A549 (cell line): Measurements from ENCODE around the gene ZRANB1. TPM values are rescaled to one million over a fixed set of nuclear protein-coding genes. Genes with fewer than 3 reads are reported as not detected.

Experiments used
- ATAC-seq, 2 experiments: fragments of 200-7000 bp in 1 of 2; fragments of >200 bp in 1 of 2; cut with Nextera tagmentation in 1 of 2; cut with Tn5 transposase in 1 of 2; 3 replicates each; pipeline versions ENCODE4 v1.8.0 to v1.9.1; 2018 to 2020; ENCODE audit warnings: mild to moderate bottlenecking in 1 of 2, moderate library complexity in 1 of 2
- CTCF ChIA-PET: fragments of 300-600 bp; sonication (Branson Sonifier 250); formaldehyde crosslinking; extraction: SDS; loops from one replicate; lab custom pipeline; 2021; ENCODE audit warnings: antibody characterized with exemption, inconsistent platforms; lab: Yijun Ruan, JAX
- POLR2A ChIA-PET: fragments of 350-600 bp; formaldehyde crosslinking; extraction: SDS; loops from one replicate; lab custom pipeline; 2021; ENCODE audit warnings: antibody characterized with exemption, inconsistent platforms; lab: Yijun Ruan, JAX
- DNase-seq, 2 experiments: peaks; one replicate each; pipeline versions ENCODE4 v3.0.0 to v3.0.0-alpha.2; 2011 to 2016; ENCODE audit warnings: low read depth in 1 of 2, low spot score in 1 of 2
- FAIRE-seq: peaks from 2 replicates; lab custom pipeline; 2011; peaks lifted over from hg19 to GRCh38; lab: Jason Lieb, UNC
- H3K27ac ChIP-seq, 2 experiments: fragments of >200 bp; sonication (Bioruptor Twin); formaldehyde crosslinking; 3 replicates each; pipeline ENCODE4 v1.5.1; 2016 to 2017
- H3K4me1 ChIP-seq: fragments of >200 bp; sonication (Bioruptor Twin); formaldehyde crosslinking; 3 replicates; pipeline ENCODE4 v1.6.1; 2016
- H3K4me2 ChIP-seq: fragments of >200 bp; sonication (Bioruptor Twin); formaldehyde crosslinking; 3 replicates; pipeline ENCODE4 v1.6.1; 2016
- H3K4me3 ChIP-seq: fragments of >200 bp; sonication (Bioruptor Twin); formaldehyde crosslinking; 3 replicates; pipeline ENCODE4 v1.5.1; 2016
- H3K9me3 ChIP-seq: fragments of >200 bp; sonication (Bioruptor Twin); formaldehyde crosslinking; 3 replicates; pipeline ENCODE4 v1.6.1; 2016
- BHLHE40 ChIP-seq: IDR thresholded peaks from 2 replicates; pipeline ENCODE4 v1.6.1; 2012; ENCODE audit warnings: low read depth, low read length, inconsistent platforms
- CBX2 ChIP-seq: fragments of 200-600 bp; sonication (generic); IDR thresholded peaks from 2 replicates; pipeline ENCODE4 v1.6.1; 2016; ENCODE audit warnings: low read depth, mild to moderate bottlenecking, borderline replicate concordance
- EHF ChIP-seq: fragments of 250-450 bp; sonication (Bioruptor Pico); IDR thresholded peaks from 2 replicates; pipeline ENCODE4 v1.5.0; 2020; ENCODE audit warnings: mild to moderate bottlenecking
- EHMT2 ChIP-seq: fragments of 200-600 bp; sonication (generic); IDR thresholded peaks from 2 replicates; pipeline ENCODE4 v1.6.1; 2016; ENCODE audit warnings: antibody characterized with exemption, low read depth, mild to moderate bottlenecking, moderate library complexity
- ELK1 ChIP-seq: fragments of 150-350 bp; IDR thresholded peaks from 2 replicates; pipeline ENCODE4 v1.6.1; 2014; ENCODE audit warnings: low read depth, mild to moderate bottlenecking, low read length
- EP300 ChIP-seq, 2 experiments: fragments of >200 bp; sonication (Bioruptor Twin); formaldehyde crosslinking; IDR thresholded peaks; 2 replicates in 1 of 2; 3 replicates in 1 of 2; pipeline ENCODE4 v1.6.1; 2016 to 2017
- FOSL2 ChIP-seq, 2 experiments: fragments of 450-650 bp in 1 of 2; fragments of >200 bp in 1 of 2; sonication (Bioruptor Twin) in 1 of 2; formaldehyde crosslinking; IDR thresholded peaks; 2 replicates each; pipeline versions ENCODE4 v1.5.0 to v1.6.1; 2016 to 2020; ENCODE audit warnings: mild to moderate bottlenecking in 1 of 2, moderate library complexity in 1 of 2
- HOXA7 ChIP-seq: fragments of 250-450 bp; sonication (Bioruptor Pico); IDR thresholded peaks from 2 replicates; pipeline ENCODE4 v1.5.0; 2020; ENCODE audit warnings: mild to moderate bottlenecking, moderate library complexity
- HOXB5 ChIP-seq: fragments of 250-450 bp; sonication (Bioruptor Pico); IDR thresholded peaks from 2 replicates; pipeline ENCODE4 v1.5.0; 2020; ENCODE audit warnings: mild to moderate bottlenecking, moderate library complexity
- KDM1A ChIP-seq: fragments of 200-600 bp; sonication (generic); IDR thresholded peaks from 2 replicates; pipeline ENCODE4 v1.6.1; 2016; ENCODE audit warnings: low read depth, mild to moderate bottlenecking
- MAZ ChIP-seq: fragments of 150-350 bp; IDR thresholded peaks from 2 replicates; pipeline ENCODE4 v1.6.1; 2014; ENCODE audit warnings: antibody characterized with exemption, low read depth, low read length, borderline replicate concordance
- MYC ChIP-seq: IDR thresholded peaks from 2 replicates; pipeline ENCODE4 v1.6.1; 2012; ENCODE audit warnings: mild to moderate bottlenecking, inconsistent platforms, low read length, improper control_type of control experiment, borderline replicate concordance
- PHF8 ChIP-seq: fragments of 200-600 bp; sonication (generic); IDR thresholded peaks from 2 replicates; pipeline ENCODE4 v1.6.1; 2016; ENCODE audit warnings: low read depth, mild to moderate bottlenecking, antibody characterized with exemption, moderate library complexity, borderline replicate concordance
- POLR2A ChIP-seq: IDR thresholded peaks from 2 replicates; pipeline ENCODE4 v1.6.1; 2012; ENCODE audit warnings: mild to moderate bottlenecking, low read length
- RARB ChIP-seq: fragments of 250-450 bp; sonication (Bioruptor Pico); IDR thresholded peaks from 2 replicates; pipeline ENCODE4 v1.8.0; 2021; ENCODE audit warnings: mild to moderate bottlenecking, moderate library complexity
- RCOR1 ChIP-seq: fragments of 150-350 bp; IDR thresholded peaks from 2 replicates; pipeline ENCODE4 v1.6.1; 2014; ENCODE audit warnings: antibody characterized with exemption, low read length, low read depth
- REST ChIP-seq: fragments of 200-600 bp; sonication (generic); IDR thresholded peaks from 2 replicates; pipeline ENCODE4 v1.6.1; 2016; ENCODE audit warnings: antibody characterized with exemption, mild to moderate bottlenecking, moderate library complexity
- SREBF2 ChIP-seq: fragments of 450-650 bp; IDR thresholded peaks from 2 replicates; pipeline ENCODE4 v1.6.1; 2014; ENCODE audit warnings: mild to moderate bottlenecking, moderate library complexity
- TFCP2L1 ChIP-seq: fragments of 250-450 bp; sonication (Bioruptor Pico); IDR thresholded peaks from 2 replicates; pipeline ENCODE4 v1.5.0; 2021; ENCODE audit warnings: mild to moderate bottlenecking
- ZC3H11A ChIP-seq: fragments of 450-650 bp; IDR thresholded peaks from 2 replicates; pipeline ENCODE4 v1.6.1; 2014; ENCODE audit warnings: antibody characterized with exemption, mild to moderate bottlenecking
- ZFP36 ChIP-seq: fragments of 450-650 bp; IDR thresholded peaks from 2 replicates; pipeline ENCODE4 v1.6.1; 2014; ENCODE audit warnings: borderline replicate concordance; ENCODE audit not compliant: partially characterized antibody
- ZSCAN20 ChIP-seq: fragments of 250-450 bp; sonication (Bioruptor Pico); IDR thresholded peaks from 2 replicates; pipeline ENCODE4 v1.8.0; 2022; ENCODE audit warnings: mild to moderate bottlenecking, moderate library complexity
- WGBS: methylation state at CpG from one replicate; pipeline ENCODE4 v1.1.6; 2017; ENCODE audit errors: missing lambda C conversion rate; 5-methylcytosine and 5-hydroxymethylcytosine counted together
- polyA plus RNA-seq, 4 experiments: library from polyadenylated mRNA; depleted of rRNA in 3 of 4; stranded (reverse); fragments of >200 nt; fragmentation: RNase III in 1 of 4; extraction: RNeasy Plus Mini Kit Qiagen cat#74134 plus additional on column Dnase treatment in 1 of 4; gene quantifications; 2 replicates in 3 of 4; 3 replicates in 1 of 4; pipeline ENCODE4 v1.2.3, GENCODE V29; 2011 to 2017

ZRANB1 gene
- polyA plus RNA-seq, 2 of the 4 experiments (the other 2 are of a cell fraction) = 8.0 to 19.5 TPM

- WGBS = 86% methylated on average over 11 of the region's 11 CpGs
- Histone ChIP-seq H3K4me1 (peaks cover 22% of the 10 kb centered on the region), H3K4me3 (no peak overlapping the region), H3K4me2 (no peak overlapping the region), H3K9me3 (no peaks in the 10 kb centered on the region), H3K27ac (no peak overlapping the region)
- CTCF ChIA-PET = interaction anchor here (1.0 to 1.4 kb wide), 2 partner anchors 12 to 24 kb away, joined by 3 read pairs; no protein-coding TSS in a partner anchor
- ATAC-seq (no peak), FAIRE-seq (no peak), DNase-seq (no peak)
- POLR2A ChIA-PET = no interaction called here
- no peak for TF ChIP-seq BHLHE40
- no peak for TF ChIP-seq RCOR1
- TF ChIP-seq RARB (CRISPR knock-in tag) = no peak
- no peak for TF ChIP-seq SREBF2
- no peak for TF ChIP-seq ZFP36
These were observed 620 bp downstream of the ZRANB1 start for GRCh38 chr10:124942317-124943169.

- peak overlapping the region; percentile 9; the same call in 2 of the 3 replicates for H3K4me2 ChIP-seq
- ATAC-seq = no peak
- 84% methylated on average over 9 of the region's 9 CpGs for WGBS
- peaks cover 22% of the 10 kb centered on the region for H3K4me1 ChIP-seq
- peak in 1 of 2 experiments; percentile 13 for DNase-seq
- POLR2A ChIA-PET = no interaction called here
- no peak overlapping the region for H3K27ac ChIP-seq
- no peak for FAIRE-seq
- TF ChIP-seq FOSL2 (IDR thresholded peaks at IDR 0.05) = no peak
- 0 out of 2 replicates have a peak, but pooled peaks have one; percentile 10 for TF ChIP-seq FOSL2 (CRISPR knock-in tag; IDR thresholded peaks at IDR 0.05)
- TF ChIP-seq ELK1 = no peak
- CTCF ChIA-PET = interaction anchor here (1.0 to 1.4 kb wide), 2 partner anchors 11 to 24 kb away, joined by 3 read pairs; no protein-coding TSS in a partner anchor
- H3K9me3 ChIP-seq = no peaks in the 10 kb centered on the region
- H3K4me3 ChIP-seq = no peak overlapping the region
These were observed 1.6 kb downstream of the ZRANB1 start for GRCh38 chr10:124943301-124944092.

GRCh38 chr10:124944982-124945381, 3.1 kb downstream of the ZRANB1 start:
- FAIRE-seq (no peak), DNase-seq (no peak), ATAC-seq (no peak)
- ChIA-PET POLR2A (interaction anchor here (0.6 kb wide), 1 partner anchor 18 kb away, joined by 10 read pairs; no protein-coding TSS in a partner anchor), CTCF (interaction anchor here (0.6 kb wide), 1 partner anchor 1279 kb away, joined by 3 read pairs; no protein-coding TSS in a partner anchor)
- H3K4me2 ChIP-seq = 0 out of 3 replicates have a peak overlapping the region, but pooled peaks have one; percentile 5
- H3K4me1 ChIP-seq = peaks cover 22% of the 10 kb centered on the region
- TF ChIP-seq CBX2 = no peak
- TF ChIP-seq RCOR1 = no peak
- TF ChIP-seq HOXB5 (CRISPR knock-in tag) = no peak
- TF ChIP-seq ZC3H11A = no peak
- no peak for TF ChIP-seq TFCP2L1 (CRISPR knock-in tag)
- no peak for TF ChIP-seq MAZ
- TF ChIP-seq KDM1A = no peak
- TF ChIP-seq RARB (CRISPR knock-in tag) = no peak
- no peak for TF ChIP-seq HOXA7 (CRISPR knock-in tag)
- no peak for TF ChIP-seq EHF (CRISPR knock-in tag)
- TF ChIP-seq ZSCAN20 (CRISPR knock-in tag) = no peak
- no peak for TF ChIP-seq POLR2A
- no peak for TF ChIP-seq PHF8
- no peak for TF ChIP-seq EP300 (IDR thresholded peaks at IDR 0.05)
- no peak for TF ChIP-seq MYC
- no peak for TF ChIP-seq EHMT2
- no peak for TF ChIP-seq REST
- H3K4me3 ChIP-seq = no peak overlapping the region
- H3K27ac ChIP-seq = no peak overlapping the region; a peak in 1 of 6 replicates
- whole genome bisulfite sequencing = 67% methylated on average over 2 of the region's 2 CpGs
- no peaks in the 10 kb centered on the region for H3K9me3 ChIP-seq
